ENCODE measurements around the gene ARMH2. TPM values are rescaled to one million over a fixed set of nuclear protein-coding genes. Genes with fewer than 3 reads are reported as not detected.

Gene ARMH2
- total and polyA plus RNA-seq, 7 experiments from 2014 or later, result 0.70 to 9.4 (median 3.8) TPM; not detected in 1

DNA sequence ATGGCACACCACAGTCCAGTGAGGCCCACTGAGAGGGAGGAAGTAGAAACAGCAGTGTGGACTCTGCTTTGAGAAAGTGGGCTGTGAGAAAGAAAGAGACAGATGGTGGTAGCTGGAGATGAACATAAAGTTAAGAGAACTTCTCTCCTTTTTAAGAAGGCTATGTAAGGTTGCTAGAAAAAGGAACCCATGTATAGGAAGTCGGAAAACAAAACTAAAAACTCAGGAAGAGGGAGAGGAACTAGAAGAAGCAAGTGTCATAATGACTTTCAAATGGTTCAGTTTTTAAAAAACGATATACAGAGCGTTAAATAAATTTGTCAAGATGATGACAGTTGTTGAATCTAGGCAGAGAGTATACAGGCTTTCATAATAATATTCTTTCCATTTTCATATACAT is 49.4 kb downstream of the ARMH2 start:
- no peak for ATAC-seq
- intact Hi-C loops (cut with micrococcal nuclease), result no loop called here
- Histone ChIP-seq H3K27ac (ENCODE audit: low read depth, low read length) (no peak overlapping the region), H3K4me3 (ENCODE audit: low read length) (no peak overlapping the region), H3K9me3 (ENCODE audit: control insufficient read depth in 2 of 3, low read length in 3 of 3) (no peaks in the 10 kb centered on the region), H3K36me3 (ENCODE audit: control insufficient read depth in 2 of 3, insufficient read depth in 3 of 3, low read length in 3 of 3) (no peaks in the 10 kb centered on the region), H3K27me3 (ENCODE audit: control insufficient read depth in 2 of 2, insufficient read depth in 2 of 2, low read length in 2 of 2) (no peaks in the 10 kb centered on the region), H3K4me1 (ENCODE audit: control insufficient read depth in 2 of 2, insufficient read depth in 2 of 2, low read length in 2 of 2) (no peaks in the 10 kb centered on the region)
- Mint-ChIP-seq H3K9me3 (peaks cover 0 to 7% (median 0%) of the 10 kb centered on the region in 11 donors), H3K27me3 (peaks cover 0 to 10% (median 0%) of the 10 kb centered on the region in 5 donors), H3K4me1 (peaks cover 0 to 2% (median 0%) of the 10 kb centered on the region in 7 donors), H3K36me3 (peaks cover 0 to 7% (median 0%) of the 10 kb centered on the region in 5 donors), H3K27ac (no peak overlapping the region), H3K4me3 (no peak overlapping the region)
- POLR2A ChIA-PET, result interaction anchor here (1.2 kb wide), 2 partner anchors 14 to 30 kb away, joined by 3 read pairs; no protein-coding TSS in a partner anchor
- no peak for DNase-seq
- CTCF ChIA-PET, result no interaction called here

Other genes with a start within 250 kb of the ARMH2 start
- gene KIAA0319, start 152.7 kb downstream of the ARMH2 start, total RNA-seq, result under 1 TPM in 1 of 5 experiments, not detected in 4; 0.05 TPM
- gene KIAA0319, start 152.7 kb downstream of the ARMH2 start, polyA plus RNA-seq, result under 1 TPM in 1 of 2 donors, not detected in 1; 0.03 TPM
- gene TDP2, start 132.0 kb downstream of the ARMH2 start, total RNA-seq, result 10 to 100 TPM; 38.6 to 69.7 (median 48.2) TPM
- gene TDP2, start 132.0 kb downstream of the ARMH2 start, polyA plus RNA-seq, result 10 to 100 TPM; 36.8 to 50.3 TPM
- gene ACOT13, start 131.8 kb downstream of the ARMH2 start, total RNA-seq, result 10 to 100 TPM in 3 of 5 experiments, 1 to 10 TPM in 2; 4.0 to 20.0 (median 12.5) TPM
- 10 to 100 TPM; 12.9 to 13.5 TPM for gene ACOT13, start 131.8 kb downstream of the ARMH2 start, polyA plus RNA-seq
- gene C6orf62, start 79.8 kb downstream of the ARMH2 start, total RNA-seq, result 100 to 1,000 TPM; 115 to 162 (median 135) TPM
- 100 to 1,000 TPM; 102 to 130 TPM for gene C6orf62, start 79.8 kb downstream of the ARMH2 start, polyA plus RNA-seq
- gene GMNN, start 24.0 kb downstream of the ARMH2 start, total RNA-seq, result 10 to 100 TPM in 1 of 5 experiments, 1 to 10 TPM in 4; 5.1 to 54.6 (median 7.0) TPM
- gene GMNN, start 24.0 kb downstream of the ARMH2 start, polyA plus RNA-seq, result 1 to 10 TPM; 4.2 to 5.0 TPM
- gene RIPOR2, start 137.0 kb upstream of the ARMH2 start, total RNA-seq, result 100 to 1,000 TPM; 246 to 576 (median 431) TPM
- gene RIPOR2, start 137.0 kb upstream of the ARMH2 start, polyA plus RNA-seq, result 100 to 1,000 TPM; 532 to 813 TPM